ENCODE data around the gene ANO8.

DNA sequence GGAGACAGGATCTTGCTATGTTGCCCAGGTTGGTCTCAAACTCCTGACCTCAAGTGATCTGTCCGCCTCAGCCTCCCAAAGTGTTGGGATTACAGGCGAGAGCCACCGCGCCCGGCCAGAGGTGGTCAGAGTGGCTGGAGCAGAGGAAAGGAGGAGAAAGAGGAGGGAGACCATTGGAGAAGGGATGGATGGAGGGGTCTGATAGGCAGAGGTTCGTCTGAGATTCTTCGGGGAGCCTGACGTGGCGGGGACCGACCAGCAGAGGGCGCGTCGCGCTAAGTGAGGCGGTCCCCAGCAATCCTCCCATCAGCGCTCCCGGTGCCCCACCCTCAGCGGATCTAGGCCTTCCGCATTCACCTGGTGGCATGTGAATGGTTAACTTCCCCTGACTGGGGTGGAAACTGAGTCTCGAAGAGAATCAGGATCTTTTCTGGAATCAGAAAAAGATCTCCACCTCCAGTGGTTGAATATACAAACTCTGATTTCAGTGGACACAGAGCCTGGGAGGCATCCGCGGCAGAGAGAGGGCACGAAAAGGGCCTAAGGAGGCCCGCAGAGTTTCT is 11.5 kb upstream of the ANO8 start:
- TF ChIP-seq, protein P1, sequence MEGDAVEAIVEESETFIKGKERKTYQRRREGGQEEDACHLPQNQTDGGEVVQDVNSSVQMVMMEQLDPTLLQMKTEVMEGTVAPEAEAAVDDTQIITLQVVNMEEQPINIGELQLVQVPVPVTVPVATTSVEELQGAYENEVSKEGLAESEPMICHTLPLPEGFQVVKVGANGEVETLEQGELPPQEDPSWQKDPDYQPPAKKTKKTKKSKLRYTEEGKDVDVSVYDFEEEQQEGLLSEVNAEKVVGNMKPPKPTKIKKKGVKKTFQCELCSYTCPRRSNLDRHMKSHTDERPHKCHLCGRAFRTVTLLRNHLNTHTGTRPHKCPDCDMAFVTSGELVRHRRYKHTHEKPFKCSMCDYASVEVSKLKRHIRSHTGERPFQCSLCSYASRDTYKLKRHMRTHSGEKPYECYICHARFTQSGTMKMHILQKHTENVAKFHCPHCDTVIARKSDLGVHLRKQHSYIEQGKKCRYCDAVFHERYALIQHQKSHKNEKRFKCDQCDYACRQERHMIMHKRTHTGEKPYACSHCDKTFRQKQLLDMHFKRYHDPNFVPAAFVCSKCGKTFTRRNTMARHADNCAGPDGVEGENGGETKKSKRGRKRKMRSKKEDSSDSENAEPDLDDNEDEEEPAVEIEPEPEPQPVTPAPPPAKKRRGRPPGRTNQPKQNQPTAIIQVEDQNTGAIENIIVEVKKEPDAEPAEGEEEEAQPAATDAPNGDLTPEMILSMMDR (conservative IDR thresholded peaks at IDR 0.05; ENCODE audit: low read depth, low read length), result peak; percentile 92
- TF ChIP-seq EZH2 (IDR thresholded peaks at IDR 0.05; ENCODE audit: borderline replicate concordance, low read depth, low read length, poor library complexity, severe bottlenecking), result no peak
